Activated naive CD8-positive, alpha-beta T cell treated with anti-CD3 and anti-CD28 coated beads for 36 hours (primary cell): ENCODE data around the gene TAMALIN. TPM values are rescaled to one million over a fixed set of nuclear protein-coding genes. Genes with fewer than 3 reads are reported as not detected.

ENCODE experiments used
- DNase-seq: peaks from one replicate; pipeline ENCODE4 v3.0.0; 2021
- H3K27ac Mint-ChIP-seq: one replicate; pipeline ENCODE4 v1.8.0; 2022; ENCODE audit warnings: mild to moderate bottlenecking, moderate library complexity, mixed read lengths
- H3K27me3 Mint-ChIP-seq: one replicate; pipeline ENCODE4 v1.8.0; 2022; ENCODE audit warnings: mild to moderate bottlenecking, mixed read lengths
- H3K36me3 Mint-ChIP-seq: one replicate; pipeline ENCODE4 v1.8.0; 2021; ENCODE audit warnings: mild to moderate bottlenecking, mixed read lengths
- H3K4me1 Mint-ChIP-seq: one replicate; pipeline ENCODE4 v1.8.0; 2021; ENCODE audit warnings: mixed read lengths
- H3K4me3 Mint-ChIP-seq: one replicate; pipeline ENCODE4 v1.8.0; 2022; ENCODE audit warnings: mild to moderate bottlenecking, moderate library complexity, mixed read lengths
- H3K9me3 Mint-ChIP-seq: one replicate; pipeline ENCODE4 v1.8.0; 2022; ENCODE audit warnings: mixed read lengths
- total RNA-seq, 2 experiments: library from RNA; stranded (reverse); gene quantifications; one replicate each; pipeline ENCODE4 v1.2.3, GENCODE V29; 2021

TAMALIN gene
- 10 to 100 TPM in 1 of 2 experiments, 1 to 10 TPM in 1; 9.1 to 11.3 TPM for total RNA-seq

- Mint-ChIP-seq H3K9me3 (no peaks in the 10 kb centered on the region), H3K27ac (peak within 1 kb of the TSS; percentile 87), H3K36me3 (peaks cover 8% of the 10 kb centered on the region), H3K27me3 (peaks cover 4% of the 10 kb centered on the region), H3K4me3 (peak within 1 kb of the TSS; percentile 92), H3K4me1 (peaks cover 20% of the 10 kb centered on the region)
- peak; percentile 88 for DNase-seq
Measured at GRCh38 chr12:52006726-52007157, at the start of gene TAMALIN. TSS of gene TAMALIN (plus strand) at chr12:52006946. CDS start at chr12:52007020, 74 bp downstream.

GRCh38 chr12:51958542-51958941 lies 48.2 kb upstream of the TAMALIN start:
- H3K4me3 Mint-ChIP-seq: no peak overlapping the region
- no peaks in the 10 kb centered on the region for H3K9me3 Mint-ChIP-seq
- H3K4me1 Mint-ChIP-seq: peaks cover 49% of the 10 kb centered on the region
- H3K36me3 Mint-ChIP-seq: peaks cover 11% of the 10 kb centered on the region
- DNase-seq: no peak
- H3K27me3 Mint-ChIP-seq: no peaks in the 10 kb centered on the region
- no peak overlapping the region for H3K27ac Mint-ChIP-seq

GRCh38 chr12:51959211-51959610 lies 47.5 kb upstream of the TAMALIN start:
- peaks cover 16% of the 10 kb centered on the region for H3K36me3 Mint-ChIP-seq
- H3K27ac Mint-ChIP-seq: no peak overlapping the region
- DNase-seq: no peak
- peaks cover 42% of the 10 kb centered on the region for H3K4me1 Mint-ChIP-seq
- no peak overlapping the region for H3K4me3 Mint-ChIP-seq
- no peaks in the 10 kb centered on the region for H3K9me3 Mint-ChIP-seq
- H3K27me3 Mint-ChIP-seq: no peaks in the 10 kb centered on the region

- DNase-seq: no peak
- H3K27ac Mint-ChIP-seq: no peak overlapping the region
- H3K9me3 Mint-ChIP-seq: no peaks in the 10 kb centered on the region
Measured at GRCh38 chr12:51959921-51960320, 46.8 kb upstream of the TAMALIN start.

GRCh38 chr12:51960488-51960887 lies 46.3 kb upstream of the TAMALIN start:
- no peak overlapping the region for H3K4me3 Mint-ChIP-seq
- peaks cover 34% of the 10 kb centered on the region for H3K4me1 Mint-ChIP-seq
- no peaks in the 10 kb centered on the region for H3K27me3 Mint-ChIP-seq
- no peaks in the 10 kb centered on the region for H3K9me3 Mint-ChIP-seq
- no peak for DNase-seq
- H3K27ac Mint-ChIP-seq: no peak overlapping the region
- H3K36me3 Mint-ChIP-seq: peaks cover 20% of the 10 kb centered on the region

More at GRCh38 chr12:51959921-51960320, 46.8 kb upstream of the TAMALIN start:
- Mint-ChIP-seq H3K4me3 (no peak overlapping the region), H3K4me1 (peaks cover 40% of the 10 kb centered on the region), H3K36me3 (peaks cover 20% of the 10 kb centered on the region), H3K27me3 (no peaks in the 10 kb centered on the region)

- Mint-ChIP-seq H3K4me3 (no peak overlapping the region), H3K27ac (no peak overlapping the region), H3K36me3 (peaks cover 20% of the 10 kb centered on the region), H3K9me3 (no peaks in the 10 kb centered on the region), H3K27me3 (no peaks in the 10 kb centered on the region), H3K4me1 (peaks cover 33% of the 10 kb centered on the region)
- DNase-seq: no peak
Measured at GRCh38 chr12:51960890-51961289, 45.9 kb upstream of the TAMALIN start.

GRCh38 chr12:51961834-51962233 lies 44.9 kb upstream of the TAMALIN start:
- Mint-ChIP-seq H3K36me3 (peaks cover 20% of the 10 kb centered on the region), H3K4me1 (peaks cover 30% of the 10 kb centered on the region), H3K27ac (no peak overlapping the region), H3K9me3 (no peaks in the 10 kb centered on the region), H3K4me3 (no peak overlapping the region), H3K27me3 (no peaks in the 10 kb centered on the region)
- no peak for DNase-seq

- Mint-ChIP-seq H3K4me3 (no peak overlapping the region), H3K9me3 (no peaks in the 10 kb centered on the region), H3K27me3 (no peaks in the 10 kb centered on the region), H3K4me1 (peaks cover 28% of the 10 kb centered on the region), H3K36me3 (peaks cover 20% of the 10 kb centered on the region), H3K27ac (no peak overlapping the region)
- no peak for DNase-seq
Measured at GRCh38 chr12:51962737-51963136, 44.0 kb upstream of the TAMALIN start.

GRCh38 chr12:51963477-51963876 lies 43.3 kb upstream of the TAMALIN start:
- Mint-ChIP-seq H3K9me3 (no peaks in the 10 kb centered on the region), H3K36me3 (peaks cover 20% of the 10 kb centered on the region), H3K4me1 (peaks cover 26% of the 10 kb centered on the region), H3K27ac (no peak overlapping the region), H3K27me3 (no peaks in the 10 kb centered on the region), H3K4me3 (no peak overlapping the region)
- DNase-seq: no peak

GRCh38 chr12:51969643-51970042 lies 37.1 kb upstream of the TAMALIN start:
- Mint-ChIP-seq H3K4me3 (no peak overlapping the region), H3K4me1 (peaks cover 52% of the 10 kb centered on the region), H3K27me3 (no peaks in the 10 kb centered on the region), H3K9me3 (no peaks in the 10 kb centered on the region), H3K27ac (no peak overlapping the region), H3K36me3 (no peaks in the 10 kb centered on the region)
- DNase-seq: no peak

GRCh38 chr12:51970904-51971646 lies 35.7 kb upstream of the TAMALIN start:
- H3K4me1 Mint-ChIP-seq: peaks cover 63% of the 10 kb centered on the region
- peak overlapping the region; percentile 62 for H3K4me3 Mint-ChIP-seq
- H3K36me3 Mint-ChIP-seq: peaks cover 10% of the 10 kb centered on the region
- no peaks in the 10 kb centered on the region for H3K9me3 Mint-ChIP-seq
- peak overlapping the region; percentile 75 for H3K27ac Mint-ChIP-seq
- H3K27me3 Mint-ChIP-seq: no peaks in the 10 kb centered on the region
- peak; percentile 56 for DNase-seq

- no peak for DNase-seq
- Mint-ChIP-seq H3K4me1 (peaks cover 69% of the 10 kb centered on the region), H3K36me3 (peaks cover 17% of the 10 kb centered on the region), H3K4me3 (peak overlapping the region; percentile 23), H3K27me3 (no peaks in the 10 kb centered on the region), H3K27ac (peak overlapping the region; percentile 27), H3K9me3 (no peaks in the 10 kb centered on the region)
Measured at GRCh38 chr12:51971679-51972421, 34.9 kb upstream of the TAMALIN start.

- Mint-ChIP-seq H3K9me3 (no peaks in the 10 kb centered on the region), H3K27me3 (no peaks in the 10 kb centered on the region), H3K4me3 (no peak overlapping the region), H3K4me1 (peaks cover 71% of the 10 kb centered on the region), H3K36me3 (peaks cover 17% of the 10 kb centered on the region), H3K27ac (no peak overlapping the region)
- DNase-seq: no peak
Measured at GRCh38 chr12:51972422-51972812, 34.3 kb upstream of the TAMALIN start.

GRCh38 chr12:51972849-51973273 lies 33.9 kb upstream of the TAMALIN start:
- no peak overlapping the region for H3K4me3 Mint-ChIP-seq
- H3K9me3 Mint-ChIP-seq: no peaks in the 10 kb centered on the region
- no peak overlapping the region for H3K27ac Mint-ChIP-seq
- no peaks in the 10 kb centered on the region for H3K27me3 Mint-ChIP-seq
- peaks cover 71% of the 10 kb centered on the region for H3K4me1 Mint-ChIP-seq
- H3K36me3 Mint-ChIP-seq: peaks cover 17% of the 10 kb centered on the region
- peak; percentile 35 for DNase-seq

- Mint-ChIP-seq H3K9me3 (no peaks in the 10 kb centered on the region), H3K4me1 (peaks cover 71% of the 10 kb centered on the region), H3K4me3 (no peak overlapping the region), H3K36me3 (peaks cover 17% of the 10 kb centered on the region), H3K27ac (no peak overlapping the region), H3K27me3 (no peaks in the 10 kb centered on the region)
- no peak for DNase-seq
Measured at GRCh38 chr12:51973560-51973959, 33.2 kb upstream of the TAMALIN start.
